ENCODE data around the gene CHN2.

GRCh38 chr7:29196191-29196590 lies 1.6 kb downstream of the CHN2 start:
- TF ChIP-seq CTCF (IDR thresholded peaks at IDR 0.05): no peak
- no peak for TF ChIP-seq EZH2 (IDR thresholded peaks at IDR 0.05; ENCODE audit: borderline replicate concordance, insufficient read depth, low read depth, low read length, poor library complexity, severe bottlenecking)

All from B cell (primary cell).